Measurements from ENCODE around the gene CLDN17. TPM values are rescaled to one million over a fixed set of nuclear protein-coding genes. Genes with fewer than 3 reads are reported as not detected.

The CLDN17 gene
- total RNA-seq (2022; extraction: Qiagen RNA extraction): not detected in 5 replicates

GRCh38 chr21:30166705-30167104 lies at the start of gene CLDN17:
Gene CLDN17, minus strand, starts transcription at chr21:30166805. Its CDS starts 188 bp downstream, at chr21:30166617.

GRCh38 chr21:30216041-30216723 lies 49.6 kb upstream of the CLDN17 start, which contains the start of gene CLDN8:
Gene CLDN8, minus strand, starts transcription at chr21:30216097. Its CDS starts 172 bp downstream, at chr21:30215925.

Other genes with a start within 250 kb of the CLDN17 start
- not detected in 5 replicates for gene GRIK1, start 226.8 kb downstream of the CLDN17 start, total RNA-seq (2022; extraction: Qiagen RNA extraction)
- not detected in 5 replicates for gene CLDN8, start 49.3 kb upstream of the CLDN17 start, total RNA-seq (2022; extraction: Qiagen RNA extraction)
- not detected in 5 replicates for gene KRTAP24-1, start 116.1 kb upstream of the CLDN17 start, total RNA-seq (2022; extraction: Qiagen RNA extraction)
- gene KRTAP25-1, start 122.7 kb upstream of the CLDN17 start, total RNA-seq (2022; extraction: Qiagen RNA extraction): not detected in 5 replicates
- not detected in 5 replicates for gene KRTAP26-1, start 153.5 kb upstream of the CLDN17 start, total RNA-seq (2022; extraction: Qiagen RNA extraction)
- gene KRTAP27-1, start 170.9 kb upstream of the CLDN17 start, total RNA-seq (2022; extraction: Qiagen RNA extraction): not detected in 5 replicates
- gene KRTAP23-1, start 181.8 kb upstream of the CLDN17 start, total RNA-seq (2022; extraction: Qiagen RNA extraction): not detected in 5 replicates
- not detected in 5 replicates for gene KRTAP13-2, start 205.5 kb upstream of the CLDN17 start, total RNA-seq (2022; extraction: Qiagen RNA extraction)
- gene KRTAP13-1, start 229.2 kb upstream of the CLDN17 start, total RNA-seq (2022; extraction: Qiagen RNA extraction): not detected in 5 replicates

All from A549 treated with AZD2906 at 1 μM for 4 hours (cell line).